HG03280 (cell line): ENCODE results near the gene GIMAP6.
"Not testable (repeated sequence)": the region's sequence is repeated elsewhere in the genome, so short reads cannot be mapped to it uniquely, and the experiment has no call there.

Experiments used
- ATAC-seq: cut with Tn5 transposase; IDR thresholded peaks from one replicate; pipeline ENCODE4 v1.9.1; 2021; ENCODE audit warnings: mild to moderate bottlenecking, moderate library complexity; ENCODE audit not compliant: unreplicated experiment

Gene GIMAP6

DNA sequence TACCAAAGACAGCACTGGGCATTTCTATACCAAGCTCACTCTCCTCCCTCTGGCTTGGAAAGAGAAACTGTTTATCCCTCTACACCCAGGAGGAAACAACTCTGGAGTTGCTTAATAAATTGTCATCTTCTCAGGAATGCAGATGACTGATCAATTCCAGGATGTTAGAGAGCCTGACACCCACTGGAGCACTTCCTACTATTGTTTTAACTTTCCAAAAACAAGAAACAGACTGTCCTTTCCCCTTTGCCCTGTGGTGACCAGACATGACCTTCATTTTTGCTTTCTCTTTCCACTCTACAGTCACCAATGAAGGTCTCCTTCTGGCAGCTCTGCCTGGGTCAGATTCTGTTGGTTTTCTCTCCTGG lies 45.4 kb downstream of the GIMAP6 start:
- ATAC-seq: no peak

DNA sequence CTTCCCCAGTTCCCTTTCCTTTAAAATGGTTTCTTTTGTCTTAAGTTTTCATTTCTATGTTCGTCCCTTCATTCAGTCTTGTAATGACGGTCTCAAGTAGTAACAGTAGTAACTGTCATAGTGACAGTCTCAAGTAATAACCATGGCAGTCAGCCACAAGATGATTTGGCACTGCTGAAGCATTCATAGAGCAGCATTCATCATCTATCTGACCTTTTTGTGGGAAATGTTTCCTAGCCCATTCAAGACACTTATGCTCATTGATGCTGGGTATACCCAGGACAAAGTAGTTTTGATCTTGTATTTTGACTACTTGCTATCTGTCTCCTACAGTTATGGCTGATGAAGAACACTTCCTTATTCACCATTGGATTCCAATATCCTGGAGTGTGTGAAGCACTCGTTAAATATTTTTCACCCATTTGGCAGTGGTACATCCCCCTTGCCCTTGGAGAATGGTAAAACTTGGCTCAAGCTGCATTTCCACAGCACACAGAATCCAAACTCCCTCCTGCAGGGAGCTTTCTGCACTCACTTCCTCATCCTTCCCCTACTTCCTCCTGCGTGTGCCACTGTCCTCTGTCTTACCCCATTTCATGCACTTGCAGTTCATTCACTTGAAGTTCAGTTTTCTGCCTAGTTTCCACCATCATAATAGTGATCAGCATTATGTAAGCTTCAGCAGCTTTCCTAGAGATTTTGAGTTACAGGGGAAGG lies 46.0 kb downstream of the GIMAP6 start:
- no peak for ATAC-seq

DNA sequence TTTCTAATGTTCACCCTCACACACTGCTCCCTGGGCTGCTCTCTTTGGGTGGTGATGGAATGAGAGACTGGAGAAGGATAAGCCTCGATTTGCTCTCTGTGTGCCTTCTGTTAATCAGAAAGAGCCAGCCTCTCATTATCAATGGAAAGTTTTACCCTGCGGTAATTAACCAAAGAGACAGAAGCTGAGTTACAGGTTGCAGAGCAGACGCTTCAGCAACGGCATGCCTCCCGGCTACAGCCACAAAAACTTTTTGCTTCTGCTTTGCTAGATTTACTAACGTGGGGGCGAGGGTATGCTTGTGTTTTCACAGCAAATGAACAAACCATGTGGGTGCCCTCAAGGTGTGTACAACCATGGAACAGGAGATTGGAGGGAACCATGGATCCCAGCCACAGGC lies 47.0 kb downstream of the GIMAP6 start:
- no peak for ATAC-seq

DNA sequence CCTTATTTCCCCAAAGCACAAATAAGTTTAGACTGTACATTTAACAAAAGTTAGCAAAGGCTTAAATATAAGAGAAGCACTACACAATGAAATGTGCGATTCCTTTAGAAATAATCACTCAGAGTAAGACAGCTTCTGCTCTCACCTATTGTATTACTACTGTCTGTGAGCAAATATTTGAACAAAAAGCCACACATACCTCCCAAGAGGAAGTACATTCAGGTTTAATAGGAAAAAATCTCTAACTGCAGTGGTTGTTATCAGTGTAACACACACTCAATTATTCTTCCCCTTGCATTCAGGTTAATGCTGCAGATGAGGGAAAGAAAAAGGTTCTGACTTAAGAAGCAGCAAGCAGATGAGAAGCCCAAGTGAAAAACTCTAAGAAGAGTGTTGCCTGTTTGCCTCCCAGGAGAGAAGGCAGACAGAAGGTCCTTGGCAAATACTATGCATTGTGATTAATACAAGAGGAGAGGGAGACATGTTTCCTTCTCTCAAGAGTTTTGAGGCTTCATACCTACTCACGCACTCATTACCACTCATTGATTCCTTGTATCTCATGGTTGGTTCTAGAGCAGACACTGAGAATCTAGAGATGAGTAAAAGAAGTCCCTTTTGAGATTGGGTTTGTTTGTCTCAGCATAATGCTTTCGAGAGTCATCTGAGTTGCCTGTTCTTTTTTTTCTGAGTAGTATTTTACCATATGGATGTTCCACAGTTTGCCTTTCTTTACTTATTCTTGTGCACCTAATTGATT lies 51.4 kb downstream of the GIMAP6 start:
- ATAC-seq: no peak

DNA sequence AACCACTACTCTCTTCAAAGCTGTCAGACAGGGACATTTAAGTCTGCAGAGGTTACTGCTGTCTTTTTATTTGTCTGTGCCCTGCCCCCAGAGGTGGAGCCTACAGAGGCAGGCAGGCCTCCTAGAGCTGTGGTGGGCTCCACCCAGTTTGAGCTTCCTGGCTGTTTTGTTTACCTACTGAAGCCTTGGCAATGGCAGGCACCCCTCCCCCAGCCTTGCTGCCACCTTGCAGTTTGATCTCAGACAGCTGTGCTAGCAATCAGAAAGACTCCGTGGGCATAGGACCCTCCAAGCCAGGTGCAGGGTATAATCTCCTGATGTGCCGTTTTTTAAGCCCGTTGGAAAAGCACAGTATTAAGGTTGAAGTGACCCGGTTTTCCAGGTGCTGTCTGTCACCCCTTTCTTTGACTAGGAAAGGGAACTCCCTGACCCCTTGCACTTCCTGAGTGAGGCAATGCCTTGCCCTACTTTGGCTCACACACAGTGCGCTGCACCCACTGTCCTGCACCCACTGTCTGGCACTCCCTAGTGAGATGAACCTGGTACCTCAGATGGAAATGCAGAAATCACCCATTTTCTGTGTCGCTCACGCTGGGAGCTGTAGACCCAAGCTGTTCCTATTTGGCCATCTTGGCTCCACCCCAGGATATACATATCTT lies 52.1 kb downstream of the GIMAP6 start:
- not testable (repeated sequence) for ATAC-seq
